ENCODE measurements around the gene SCG5. TPM values are rescaled to one million over a fixed set of nuclear protein-coding genes. Genes with fewer than 3 reads are reported as not detected.

Gene SCG5
- total RNA-seq, 1 donor from 2014 or later = 1.4 TPM

- no peak for DNase-seq (ENCODE audit: low spot score)
Measured at GRCh38 chr15:32691689-32692038, 50.2 kb downstream of the SCG5 start.

DNA sequence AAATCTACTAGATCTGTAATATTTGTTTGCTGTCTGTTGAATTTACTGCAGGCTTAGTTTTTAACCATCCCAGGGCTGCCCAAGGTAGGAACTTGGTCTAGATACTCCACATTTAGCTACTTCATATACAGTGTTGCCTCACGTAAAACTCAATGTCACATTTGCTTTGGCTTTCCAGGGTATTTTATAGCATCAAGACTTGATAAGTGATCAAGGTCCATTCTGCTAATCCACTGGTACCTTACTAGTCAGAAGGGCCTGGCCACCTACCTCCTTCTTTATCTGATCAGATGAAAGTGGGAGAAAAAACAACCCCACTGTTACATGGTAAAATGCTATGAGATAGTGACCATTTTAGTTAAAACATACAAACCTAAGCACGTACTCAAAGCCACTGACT is 50.8 kb downstream of the SCG5 start:
- DNase-seq (ENCODE audit: low spot score) = no peak

DNA sequence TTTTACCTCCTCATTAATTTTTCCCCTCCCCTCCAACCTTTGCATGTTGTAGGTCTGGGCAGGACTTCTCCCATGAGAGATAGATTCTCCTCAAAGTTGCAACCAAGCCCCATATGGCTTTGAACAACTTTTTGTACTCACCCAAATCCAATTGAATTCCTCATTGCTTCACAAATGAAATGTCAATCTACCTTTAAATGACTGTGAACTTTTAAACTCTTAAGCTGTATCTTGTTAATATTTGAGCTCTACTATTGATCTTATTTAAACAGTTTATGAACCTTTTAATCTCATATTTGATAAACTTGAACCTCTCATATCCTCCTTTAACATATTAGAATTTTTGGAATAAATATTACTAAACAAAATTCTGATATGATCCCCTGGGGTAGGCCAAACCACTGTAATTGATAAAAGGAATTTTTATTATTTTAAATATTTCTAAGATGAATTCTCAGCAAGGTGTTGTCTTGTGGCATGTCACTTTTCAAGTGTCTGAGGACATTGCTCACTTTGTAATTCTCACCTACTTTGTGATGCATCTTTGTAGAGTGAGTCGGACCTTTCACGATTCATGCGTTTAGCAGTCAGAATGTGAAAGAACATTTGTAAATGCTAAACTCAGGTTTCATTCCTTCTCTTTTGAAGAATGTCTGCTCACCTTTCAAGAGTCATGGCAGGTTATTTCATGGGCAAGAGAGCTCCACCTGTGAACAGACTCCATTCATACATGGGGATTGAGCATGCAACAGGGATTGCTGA is 52.9 kb downstream of the SCG5 start:
- no peak for DNase-seq (ENCODE audit: low spot score)

GRCh38 chr15:32698773-32699390 is 57.4 kb downstream of the SCG5 start:
- DNase-seq (ENCODE audit: low spot score) = no peak

- no peak for DNase-seq (ENCODE audit: low spot score)
Measured at GRCh38 chr15:32700501-32701150, 59.1 kb downstream of the SCG5 start.

DNA sequence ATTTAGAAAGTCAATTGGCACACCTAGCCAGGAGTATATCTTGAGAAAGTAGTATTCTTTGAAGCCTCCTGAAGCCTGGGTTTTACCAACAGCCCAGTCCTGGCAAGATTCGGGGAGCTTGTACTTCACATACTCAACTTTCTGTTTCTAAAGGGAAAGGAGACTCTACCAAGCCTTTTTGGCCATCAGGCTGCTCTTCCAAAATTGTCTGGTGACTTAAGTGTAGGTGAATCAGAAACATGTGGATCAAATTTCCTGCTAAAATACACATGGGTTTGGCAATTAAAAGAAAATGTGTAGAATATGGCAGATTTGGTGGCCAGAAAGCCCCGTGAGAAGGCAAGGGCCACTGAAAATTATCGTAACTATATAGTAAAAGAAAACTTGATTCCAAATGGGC is 60.4 kb downstream of the SCG5 start:
- no peak for DNase-seq (ENCODE audit: low spot score)

DNA sequence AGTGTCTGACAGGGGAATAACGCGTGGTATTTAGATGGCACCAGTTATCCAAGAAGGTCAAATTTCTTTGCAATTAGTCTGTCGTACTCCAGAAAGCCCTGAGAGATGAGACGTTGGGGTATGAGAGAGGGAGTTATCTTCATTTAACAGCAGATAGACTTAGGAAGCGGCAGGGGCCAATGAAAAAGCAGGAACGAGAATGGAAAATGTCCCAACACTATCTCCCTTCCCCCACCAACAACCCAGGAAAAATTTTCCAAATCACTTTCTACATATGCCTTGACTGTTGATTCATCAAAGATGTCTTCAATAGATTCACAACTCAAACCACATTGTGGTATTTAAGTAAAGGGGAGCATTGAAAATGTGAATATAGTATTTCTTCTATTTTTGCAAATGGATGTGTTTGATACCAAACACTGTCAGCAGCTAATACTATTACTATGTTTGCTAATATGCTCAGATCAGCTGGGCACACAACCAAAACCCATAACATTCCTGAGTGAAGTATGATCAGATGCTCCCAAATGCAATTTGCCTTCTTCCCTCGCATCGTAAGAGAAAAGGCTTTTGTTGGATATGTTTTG is 63.0 kb downstream of the SCG5 start:
- peak; percentile 69 for DNase-seq (ENCODE audit: low spot score)

- peak; percentile 57 for DNase-seq (ENCODE audit: low spot score)
Measured at GRCh38 chr15:32705446-32705845, 63.9 kb downstream of the SCG5 start.

DNA sequence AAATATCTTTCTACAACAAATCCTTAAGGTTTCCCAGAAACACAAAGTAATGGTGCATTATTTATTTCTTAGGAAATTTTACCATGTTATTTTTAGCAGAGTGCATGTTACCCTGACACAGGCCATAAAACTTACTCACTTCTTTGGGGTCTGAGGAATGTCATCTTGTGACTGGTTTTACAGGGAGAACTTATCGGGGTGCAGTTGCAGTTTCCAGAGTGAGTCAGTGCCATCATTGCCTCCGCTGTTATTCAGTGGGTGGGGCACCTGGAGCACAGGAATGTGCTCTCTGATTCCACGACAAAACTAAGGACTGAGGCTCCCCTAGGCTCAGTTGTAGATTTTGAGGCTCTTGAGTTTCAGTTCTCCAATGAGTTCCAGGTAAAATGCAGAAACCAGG is 65.2 kb downstream of the SCG5 start:
- DNase-seq (ENCODE audit: low spot score) = peak; percentile 15

DNA sequence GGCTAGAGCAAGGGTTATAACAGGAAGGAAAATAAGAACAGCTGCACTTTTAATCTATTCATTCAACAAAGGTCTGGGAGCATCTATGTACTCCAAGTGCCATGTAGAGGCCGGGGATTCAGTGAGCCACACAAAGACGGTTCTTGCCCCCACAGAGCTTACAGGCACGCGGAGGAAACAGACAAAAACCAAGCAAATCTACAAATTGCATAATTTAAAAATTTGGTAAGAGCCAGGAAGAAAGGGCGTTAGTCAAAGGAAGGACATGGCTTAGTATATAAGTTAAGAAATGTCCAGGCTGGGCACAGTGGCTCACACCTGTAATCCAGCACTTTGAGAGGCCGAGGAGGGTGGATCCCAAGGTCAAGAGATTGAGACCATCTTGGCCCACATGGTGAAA is 65.9 kb downstream of the SCG5 start:
- DNase-seq (ENCODE audit: low spot score) = no peak

DNA sequence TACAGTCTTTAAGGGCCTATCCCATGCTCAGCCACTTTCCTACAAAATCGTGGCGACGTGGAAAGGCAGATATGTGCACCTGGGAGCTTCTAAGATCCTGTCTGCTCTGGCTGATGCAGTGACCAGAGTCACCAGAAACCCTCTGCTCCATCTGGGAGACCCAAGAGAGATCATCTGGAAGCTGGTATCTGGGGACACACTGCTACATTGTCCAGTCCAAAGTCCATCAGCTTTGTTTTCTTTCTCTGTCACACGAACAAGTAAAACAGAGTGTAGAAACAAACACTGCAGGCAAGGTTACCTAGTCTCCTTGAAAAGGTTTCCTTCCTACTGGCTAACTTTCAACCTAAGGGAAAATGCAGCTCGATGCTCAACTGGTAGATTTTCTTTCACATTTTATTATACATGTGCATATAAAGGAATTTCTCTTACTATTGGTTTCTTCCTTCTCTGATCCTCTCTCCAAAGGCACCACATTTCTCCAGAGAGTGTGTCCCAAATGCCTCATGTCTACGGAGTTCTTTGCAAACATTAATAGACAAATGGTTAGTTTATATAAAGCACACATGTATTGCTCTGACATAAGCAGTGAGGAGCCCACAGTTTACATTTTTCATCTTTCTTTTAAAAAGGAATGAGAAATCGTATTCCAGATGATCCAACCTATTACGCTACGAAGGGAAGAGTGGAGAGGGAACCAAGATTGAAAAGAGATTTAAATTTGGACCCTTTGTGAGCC is 68.0 kb downstream of the SCG5 start:
- no peak for DNase-seq (ENCODE audit: low spot score)

GRCh38 chr15:32715276-32715675 is 73.8 kb downstream of the SCG5 start:
- no peak for DNase-seq (ENCODE audit: low spot score)

GRCh38 chr15:32716216-32716914 is 74.9 kb downstream of the SCG5 start:
- no peak for DNase-seq (ENCODE audit: low spot score)

- DNase-seq (ENCODE audit: low spot score) = no peak
Measured at GRCh38 chr15:32716915-32717425, 75.5 kb downstream of the SCG5 start.

- DNase-seq (ENCODE audit: low spot score) = peak; percentile 5
Measured at GRCh38 chr15:32717426-32718226, 76.1 kb downstream of the SCG5 start, which contains the start of gene GREM1. Gene GREM1, plus strand, starts transcription at chr15:32718004. Its CDS starts 12,687 bp downstream, at chr15:32730691.

- DNase-seq (ENCODE audit: low spot score) = no peak
Measured at GRCh38 chr15:32718227-32718820, 76.8 kb downstream of the SCG5 start.

GRCh38 chr15:32718821-32719716 is 77.6 kb downstream of the SCG5 start:
- no peak for DNase-seq (ENCODE audit: low spot score)

GRCh38 chr15:32721596-32721995 is 80.1 kb downstream of the SCG5 start:
- no peak for DNase-seq (ENCODE audit: low spot score)

GRCh38 chr15:32722136-32722535 is 80.6 kb downstream of the SCG5 start:
- DNase-seq (ENCODE audit: low spot score) = no peak

Measured in umbilical cord (tissue), 2 donors.